ENCODE results near the gene VAMP8. TPM values are rescaled to one million over a fixed set of nuclear protein-coding genes. Genes with fewer than 3 reads are reported as not detected.

VAMP8 gene
- 100 to 1,000 TPM in 1 of 2 donors, 10 to 100 TPM in 1; 44.4 to 108 TPM for total RNA-seq

DNA sequence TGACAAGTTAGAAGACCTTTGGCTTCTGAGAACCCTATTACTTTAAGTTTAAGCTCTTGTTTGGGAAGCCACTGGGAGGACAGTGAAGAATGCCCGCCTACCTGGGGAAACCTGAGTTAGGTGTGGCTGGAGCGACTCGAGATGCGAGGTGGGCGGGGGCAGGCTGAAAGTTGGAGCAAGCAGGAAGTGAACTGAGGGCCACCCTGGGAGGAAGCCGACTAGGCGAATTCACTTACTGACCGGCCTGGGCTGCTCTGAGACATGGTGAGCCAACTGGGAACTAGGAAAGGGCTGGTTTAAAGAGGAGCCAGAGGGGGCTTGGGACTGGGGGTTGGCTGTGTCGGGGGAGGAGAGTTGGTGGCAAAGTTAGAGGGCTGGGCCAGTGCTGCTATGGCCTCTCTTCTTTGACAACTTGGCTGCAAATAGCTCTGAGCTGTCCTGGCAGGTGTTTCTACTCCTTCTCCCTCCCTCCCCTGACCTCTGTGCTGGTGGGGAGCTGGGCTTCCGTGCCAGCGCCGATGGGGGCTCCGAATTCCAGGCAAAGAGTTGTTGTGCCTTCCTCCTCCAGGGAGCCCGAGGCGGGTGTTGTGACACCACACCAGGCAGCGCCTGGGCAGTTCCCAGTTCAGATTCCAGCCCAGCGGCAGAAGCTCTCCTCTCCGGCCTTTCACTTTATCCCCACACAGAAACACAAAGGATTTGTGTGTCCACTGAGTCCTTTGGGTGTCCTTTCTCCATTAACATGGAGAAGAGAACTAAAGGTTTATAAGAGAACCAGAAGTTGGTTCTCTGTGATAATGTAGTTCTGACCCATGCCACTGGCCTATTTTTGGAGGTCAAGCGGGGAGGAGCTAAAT lies at the start of gene VAMP8:
Gene VAMP8, plus strand, starts transcription at position 201 of the 857 bp plus-strand sequence. Its CDS starts 61 bp downstream, at position 262.
- TF ChIP-seq, protein P1, sequence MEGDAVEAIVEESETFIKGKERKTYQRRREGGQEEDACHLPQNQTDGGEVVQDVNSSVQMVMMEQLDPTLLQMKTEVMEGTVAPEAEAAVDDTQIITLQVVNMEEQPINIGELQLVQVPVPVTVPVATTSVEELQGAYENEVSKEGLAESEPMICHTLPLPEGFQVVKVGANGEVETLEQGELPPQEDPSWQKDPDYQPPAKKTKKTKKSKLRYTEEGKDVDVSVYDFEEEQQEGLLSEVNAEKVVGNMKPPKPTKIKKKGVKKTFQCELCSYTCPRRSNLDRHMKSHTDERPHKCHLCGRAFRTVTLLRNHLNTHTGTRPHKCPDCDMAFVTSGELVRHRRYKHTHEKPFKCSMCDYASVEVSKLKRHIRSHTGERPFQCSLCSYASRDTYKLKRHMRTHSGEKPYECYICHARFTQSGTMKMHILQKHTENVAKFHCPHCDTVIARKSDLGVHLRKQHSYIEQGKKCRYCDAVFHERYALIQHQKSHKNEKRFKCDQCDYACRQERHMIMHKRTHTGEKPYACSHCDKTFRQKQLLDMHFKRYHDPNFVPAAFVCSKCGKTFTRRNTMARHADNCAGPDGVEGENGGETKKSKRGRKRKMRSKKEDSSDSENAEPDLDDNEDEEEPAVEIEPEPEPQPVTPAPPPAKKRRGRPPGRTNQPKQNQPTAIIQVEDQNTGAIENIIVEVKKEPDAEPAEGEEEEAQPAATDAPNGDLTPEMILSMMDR (IDR thresholded peaks at IDR 0.05) = no peak
- TF ChIP-seq POLR2AphosphoS5 (IDR thresholded peaks at IDR 0.05) (peak; percentile 68), POLR2A (IDR thresholded peaks at IDR 0.05) (peak; percentile 71)
- WGBS = 20% methylated on average over 19 of the region's 19 CpGs
- H3K27ac ChIP-seq = peak within 1 kb of the TSS; percentile 78 to 92
- peaks cover 11% of the 10 kb centered on the region for H3K4me1 ChIP-seq (replicated peaks)
- no peaks in the 10 kb centered on the region for H3K9me3 ChIP-seq
- DNase-seq (ENCODE audit: low spot score) = peak; percentile 94
- H3K4me3 ChIP-seq = peak within 1 kb of the TSS; percentile 36 to 38
- intact Hi-C loops (cut with DNase I) = no loop called here
- no peaks in the 10 kb centered on the region for H3K36me3 ChIP-seq
- H3K27me3 ChIP-seq (replicated peaks; ENCODE audit: insufficient read depth) = no peaks in the 10 kb centered on the region

DNA sequence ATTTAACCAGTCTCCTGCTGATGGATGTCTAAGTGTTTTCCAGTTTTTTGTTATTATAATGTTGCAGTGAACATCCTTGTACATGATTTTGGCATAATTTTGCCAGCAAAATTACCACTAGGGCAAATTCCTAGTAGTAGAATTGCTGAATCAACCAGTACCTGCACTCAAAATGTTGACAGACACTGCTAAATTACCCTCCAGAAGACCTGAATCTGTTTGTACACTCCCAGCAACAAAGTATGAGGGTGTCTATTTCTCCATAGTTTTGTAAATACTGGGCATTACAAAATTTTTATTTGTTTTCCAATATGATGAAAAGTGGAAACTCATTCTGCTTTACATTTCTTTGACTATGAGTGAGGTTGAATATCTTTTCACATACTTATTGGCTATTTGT lies 49.6 kb upstream of the VAMP8 start:
- intact Hi-C loops (cut with DNase I) = no loop called here
- Histone ChIP-seq H3K9me3 (no peaks in the 10 kb centered on the region), H3K4me1 (replicated peaks) (peaks cover 21% of the 10 kb centered on the region), H3K36me3 (no peaks in the 10 kb centered on the region), H3K27ac (no peak overlapping the region), H3K4me3 (no peak overlapping the region), H3K27me3 (replicated peaks; ENCODE audit: insufficient read depth) (no peaks in the 10 kb centered on the region)
- TF ChIP-seq POLR2A (IDR thresholded peaks at IDR 0.05) (no peak), POLR2AphosphoS5 (IDR thresholded peaks at IDR 0.05) (no peak)
- TF ChIP-seq, protein P1 (IDR thresholded peaks at IDR 0.05) = no peak
- no peak for DNase-seq (ENCODE audit: low spot score)

DNA sequence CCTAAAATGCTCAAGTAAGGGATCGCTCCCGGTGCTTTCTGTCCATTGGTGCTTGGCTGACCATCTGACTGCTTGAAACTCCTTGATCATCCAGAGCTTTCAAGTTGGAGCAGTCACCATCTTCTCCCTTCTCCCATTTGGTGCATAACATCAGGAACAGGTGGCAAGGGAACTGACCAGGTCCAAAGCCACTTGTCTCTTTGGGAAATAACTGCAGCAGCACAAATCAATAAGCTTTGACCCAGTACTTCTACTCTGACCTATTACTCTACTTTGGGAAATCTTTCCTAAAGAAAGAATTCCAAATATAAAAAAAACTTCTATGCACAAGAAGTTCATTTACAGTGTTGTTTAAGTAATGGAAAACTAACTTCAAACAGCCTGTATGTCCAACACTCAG lies 49.0 kb upstream of the VAMP8 start:
- 92% methylated on average over 2 of the region's 2 CpGs for WGBS
- H3K27ac ChIP-seq = no peak overlapping the region
- H3K36me3 ChIP-seq = no peaks in the 10 kb centered on the region
- peaks cover 18% of the 10 kb centered on the region for H3K4me1 ChIP-seq (replicated peaks)
- no peaks in the 10 kb centered on the region for H3K27me3 ChIP-seq (replicated peaks; ENCODE audit: insufficient read depth)
- no peak for TF ChIP-seq POLR2AphosphoS5 (IDR thresholded peaks at IDR 0.05)
- TF ChIP-seq, protein P1 (IDR thresholded peaks at IDR 0.05) = no peak
- no peak for TF ChIP-seq POLR2A (IDR thresholded peaks at IDR 0.05)
- no peak overlapping the region for H3K4me3 ChIP-seq
- intact Hi-C loops (cut with DNase I) = no loop called here
- no peak for DNase-seq (ENCODE audit: low spot score)
- H3K9me3 ChIP-seq = no peaks in the 10 kb centered on the region

DNA sequence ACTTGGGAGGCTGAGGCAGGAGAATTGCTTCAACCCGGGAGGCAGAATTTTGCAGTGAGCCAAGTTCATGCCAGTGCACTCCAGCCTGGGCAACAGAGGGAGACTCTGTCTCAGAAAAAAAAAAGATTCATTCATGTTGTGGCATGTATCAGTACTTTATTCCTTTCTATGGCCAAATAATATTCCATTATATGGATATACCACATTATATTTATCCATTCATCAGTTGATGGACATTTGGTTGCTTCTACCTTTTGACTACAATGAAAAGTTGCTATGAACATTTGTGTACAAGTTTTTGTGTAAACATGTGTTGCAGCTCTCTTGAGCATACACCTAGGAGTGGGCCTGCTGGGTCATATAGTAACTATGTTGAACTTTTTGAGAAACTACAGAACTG lies 47.6 kb upstream of the VAMP8 start:
- Histone ChIP-seq H3K36me3 (no peaks in the 10 kb centered on the region), H3K4me1 (replicated peaks) (peaks cover 5% of the 10 kb centered on the region), H3K27me3 (replicated peaks; ENCODE audit: insufficient read depth) (no peaks in the 10 kb centered on the region), H3K9me3 (no peaks in the 10 kb centered on the region), H3K27ac (no peak overlapping the region), H3K4me3 (no peak overlapping the region)
- intact Hi-C loops (cut with DNase I) = no loop called here
- DNase-seq (ENCODE audit: low spot score) = no peak
- no peak for TF ChIP-seq POLR2AphosphoS5 (IDR thresholded peaks at IDR 0.05)
- TF ChIP-seq, protein P1 (IDR thresholded peaks at IDR 0.05) = no peak
- TF ChIP-seq POLR2A (IDR thresholded peaks at IDR 0.05) = no peak
- 96% methylated on average over 1 of the region's 1 CpG for WGBS

DNA sequence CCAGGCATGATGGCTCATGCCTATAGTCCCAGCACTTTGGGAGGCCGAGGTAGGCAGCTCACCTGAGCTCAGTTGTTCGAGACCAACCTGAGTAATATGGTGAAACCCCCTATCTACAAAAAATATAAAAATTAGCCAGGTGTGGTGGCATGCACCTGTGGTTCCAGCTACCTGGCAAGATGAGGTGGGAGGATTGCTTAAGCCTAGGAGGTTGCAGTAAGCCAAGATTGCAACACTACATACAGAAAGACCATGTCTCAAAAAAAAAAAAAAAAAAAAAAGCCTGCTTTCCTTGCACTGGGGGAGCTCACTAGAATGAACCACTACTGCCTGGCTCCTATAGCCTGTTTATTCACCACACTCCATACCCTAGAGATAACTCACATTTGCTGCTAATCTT lies 45.8 kb upstream of the VAMP8 start:
- 100% methylated on average over 2 of the region's 2 CpGs for WGBS
- TF ChIP-seq, protein P1 (IDR thresholded peaks at IDR 0.05) = no peak
- TF ChIP-seq POLR2AphosphoS5 (IDR thresholded peaks at IDR 0.05) (no peak), POLR2A (IDR thresholded peaks at IDR 0.05) (no peak)

More for the DNA sequence above, 45.8 kb upstream of the VAMP8 start:
- Histone ChIP-seq H3K27me3 (replicated peaks; ENCODE audit: insufficient read depth) (no peaks in the 10 kb centered on the region), H3K4me3 (no peak overlapping the region), H3K27ac (no peak overlapping the region), H3K4me1 (replicated peaks) (no peaks in the 10 kb centered on the region), H3K36me3 (no peaks in the 10 kb centered on the region), H3K9me3 (no peaks in the 10 kb centered on the region)
- no peak for DNase-seq (ENCODE audit: low spot score)
- intact Hi-C loops (cut with DNase I) = no loop called here

Measured in prostate gland (tissue), 2 donors.